ENCODE measurements around the gene MID1IP1.

Gene MID1IP1

DNA sequence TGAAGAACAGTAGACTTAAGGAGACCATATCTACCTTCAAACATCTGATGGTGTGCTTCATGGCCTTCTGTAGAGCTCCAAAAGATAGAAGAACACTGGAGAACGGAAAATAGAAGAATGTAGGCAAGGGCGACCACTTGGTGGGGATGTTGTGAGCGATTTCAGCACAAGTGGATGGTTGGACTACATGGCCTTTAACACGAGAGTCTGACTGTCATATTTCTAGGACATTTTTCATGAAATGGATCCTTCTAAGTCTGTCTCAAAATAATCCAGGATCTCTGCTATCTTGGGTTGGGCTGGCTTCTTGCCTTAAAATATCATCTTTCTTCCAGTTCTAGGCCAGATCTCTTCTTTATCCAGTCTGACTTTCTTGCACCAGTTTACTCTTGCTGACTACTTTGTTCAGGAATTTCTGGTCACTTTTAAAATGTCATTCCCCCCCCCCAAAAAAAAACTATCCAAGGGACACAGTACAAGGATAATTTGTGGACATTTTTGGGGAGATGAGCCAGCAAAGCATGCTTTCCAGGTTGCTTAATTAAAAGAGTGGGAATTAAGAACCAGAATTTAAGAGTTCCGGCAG is 1.2 kb upstream of the MID1IP1 start:
- no peak for DNase-seq (ENCODE audit: low read depth, low spot score)
- peaks cover 5% of the 10 kb centered on the region; the same call in 1 of the 2 replicates for H3K36me3 ChIP-seq (ENCODE audit: control insufficient read depth, insufficient read depth, low read length)
- H3K4me1 ChIP-seq (ENCODE audit: control insufficient read depth, insufficient read depth, low read length) = no peaks in the 10 kb centered on the region
- no peak overlapping the region for H3K4me3 ChIP-seq (ENCODE audit: low read length)
- H3K9me3 ChIP-seq (ENCODE audit: control insufficient read depth, insufficient read depth, low read length) = no peaks in the 10 kb centered on the region
- H3K27ac ChIP-seq (ENCODE audit: low read length) = no peak overlapping the region
- WGBS (ENCODE audit: insufficient coverage, insufficient read length) = no CpG with 5 or more reads among the region's 5 CpGs
- no peaks in the 10 kb centered on the region for H3K27me3 ChIP-seq (ENCODE audit: control insufficient read depth, insufficient read depth, low read length)

- Histone ChIP-seq H3K9me3 (ENCODE audit: control insufficient read depth, insufficient read depth, low read length) (no peaks in the 10 kb centered on the region), H3K27me3 (ENCODE audit: control insufficient read depth, insufficient read depth, low read length) (no peaks in the 10 kb centered on the region), H3K27ac (ENCODE audit: low read length) (no peak overlapping the region), H3K36me3 (ENCODE audit: control insufficient read depth, insufficient read depth, low read length) (peaks cover 6% of the 10 kb centered on the region; the same call in 1 of the 2 replicates), H3K4me1 (ENCODE audit: control insufficient read depth, insufficient read depth, low read length) (no peaks in the 10 kb centered on the region; the same call in 1 of the 2 replicates), H3K4me3 (ENCODE audit: low read length) (peak overlapping the region; percentile 18; the same call in 1 of the 2 replicates)
- no peak for DNase-seq (ENCODE audit: low read depth, low spot score)
- WGBS (ENCODE audit: insufficient coverage, insufficient read length) = no CpG with 5 or more reads among the region's 3 CpGs
Observed at GRCh38 chrX:38803243-38803587, 2.0 kb downstream of the MID1IP1 start.

DNA sequence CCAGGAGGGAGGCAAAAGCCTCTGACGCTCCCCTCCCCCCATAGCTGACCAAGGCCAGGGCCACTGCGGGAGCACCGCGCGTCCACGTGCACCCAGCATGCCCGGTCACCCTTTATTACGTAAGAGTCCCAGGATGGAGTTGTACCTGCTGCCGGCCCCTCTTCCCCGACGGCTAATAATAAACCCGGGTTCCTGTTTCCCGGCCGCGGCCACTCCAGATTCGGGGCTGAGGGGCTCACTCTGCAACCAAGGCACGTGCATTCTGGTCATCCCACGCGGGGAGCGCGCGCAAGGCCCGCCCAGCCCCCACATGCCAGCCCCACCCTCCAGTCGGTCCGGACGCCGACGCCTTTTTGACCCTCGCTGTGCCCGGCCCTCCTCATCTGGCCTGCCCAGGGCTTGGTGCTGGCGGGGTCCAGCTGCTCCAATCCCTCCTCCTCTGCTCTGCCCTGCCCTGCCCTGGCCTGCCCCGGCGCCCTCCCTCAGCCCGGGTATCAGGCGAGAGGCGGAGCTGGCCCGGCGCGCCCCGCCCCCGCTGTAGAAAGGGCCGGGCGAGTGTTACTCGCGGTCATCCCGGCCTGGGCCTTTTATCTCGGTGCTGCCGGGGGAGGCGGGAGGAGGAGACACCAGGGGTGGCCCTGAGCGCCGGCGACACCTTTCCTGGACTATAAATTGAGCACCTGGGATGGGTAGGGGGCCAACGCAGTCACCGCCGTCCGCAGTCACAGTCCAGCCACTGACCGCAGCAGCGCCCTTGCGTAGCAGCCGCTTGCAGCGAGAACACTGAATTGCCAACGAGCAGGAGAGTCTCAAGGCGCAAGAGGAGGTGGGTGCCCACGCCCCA is 2.6 kb downstream of the MID1IP1 start:
- Histone ChIP-seq H3K9me3 (ENCODE audit: control insufficient read depth, insufficient read depth, low read length) (no peaks in the 10 kb centered on the region), H3K4me3 (ENCODE audit: low read length) (peak overlapping the region; percentile 63; the same call in 1 of the 2 replicates), H3K27ac (ENCODE audit: low read length) (no peak overlapping the region), H3K36me3 (ENCODE audit: control insufficient read depth, insufficient read depth, low read length) (peaks cover 6% of the 10 kb centered on the region; the same call in 1 of the 2 replicates), H3K27me3 (ENCODE audit: control insufficient read depth, insufficient read depth, low read length) (no peaks in the 10 kb centered on the region), H3K4me1 (ENCODE audit: control insufficient read depth, insufficient read depth, low read length) (no peaks in the 10 kb centered on the region; the same call in 1 of the 2 replicates)
- DNase-seq (ENCODE audit: low read depth, low spot score) = peak; percentile 37
- no CpG with 5 or more reads among the region's 64 CpGs for WGBS (ENCODE audit: insufficient coverage, insufficient read length)

DNA sequence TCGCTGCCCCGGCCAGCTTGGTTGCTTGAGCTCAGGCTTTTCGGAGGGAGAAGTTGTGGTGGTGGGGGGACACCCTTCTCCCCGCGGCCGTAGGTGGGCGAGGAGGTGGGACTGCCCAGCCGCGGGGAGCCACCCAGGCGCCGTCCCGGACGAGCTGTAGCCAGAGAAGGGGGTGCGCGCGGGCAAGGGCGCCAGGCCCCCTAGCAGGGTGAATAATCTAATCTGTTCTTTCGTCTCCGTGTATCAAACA is 3.1 kb downstream of the MID1IP1 start:
- Histone ChIP-seq H3K9me3 (ENCODE audit: control insufficient read depth, insufficient read depth, low read length) (no peaks in the 10 kb centered on the region), H3K4me3 (ENCODE audit: low read length) (peak overlapping the region; percentile 63; the same call in 1 of the 2 replicates), H3K27ac (ENCODE audit: low read length) (no peak overlapping the region), H3K27me3 (ENCODE audit: control insufficient read depth, insufficient read depth, low read length) (no peaks in the 10 kb centered on the region), H3K36me3 (ENCODE audit: control insufficient read depth, insufficient read depth, low read length) (peaks cover 6% of the 10 kb centered on the region; the same call in 1 of the 2 replicates), H3K4me1 (ENCODE audit: control insufficient read depth, insufficient read depth, low read length) (no peaks in the 10 kb centered on the region; the same call in 1 of the 2 replicates)
- no CpG with 5 or more reads among the region's 19 CpGs for WGBS (ENCODE audit: insufficient coverage, insufficient read length)
- DNase-seq (ENCODE audit: low read depth, low spot score) = no peak

DNA sequence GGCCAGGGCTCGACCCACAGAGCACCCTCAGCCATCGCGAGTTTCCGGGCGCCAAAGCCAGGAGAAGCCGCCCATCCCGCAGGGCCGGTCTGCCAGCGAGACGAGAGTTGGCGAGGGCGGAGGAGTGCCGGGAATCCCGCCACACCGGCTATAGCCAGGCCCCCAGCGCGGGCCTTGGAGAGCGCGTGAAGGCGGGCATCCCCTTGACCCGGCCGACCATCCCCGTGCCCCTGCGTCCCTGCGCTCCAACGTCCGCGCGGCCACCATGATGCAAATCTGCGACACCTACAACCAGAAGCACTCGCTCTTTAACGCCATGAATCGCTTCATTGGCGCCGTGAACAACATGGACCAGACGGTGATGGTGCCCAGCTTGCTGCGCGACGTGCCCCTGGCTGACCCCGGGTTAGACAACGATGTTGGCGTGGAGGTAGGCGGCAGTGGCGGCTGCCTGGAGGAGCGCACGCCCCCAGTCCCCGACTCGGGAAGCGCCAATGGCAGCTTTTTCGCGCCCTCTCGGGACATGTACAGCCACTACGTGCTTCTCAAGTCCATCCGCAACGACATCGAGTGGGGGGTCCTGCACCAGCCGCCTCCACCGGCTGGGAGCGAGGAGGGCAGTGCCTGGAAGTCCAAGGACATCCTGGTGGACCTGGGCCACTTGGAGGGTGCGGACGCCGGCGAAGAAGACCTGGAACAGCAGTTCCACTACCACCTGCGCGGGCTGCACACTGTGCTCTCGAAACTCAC is 3.6 kb downstream of the MID1IP1 start:
- H3K4me1 ChIP-seq (ENCODE audit: control insufficient read depth, insufficient read depth, low read length) = no peaks in the 10 kb centered on the region; the same call in 1 of the 2 replicates
- H3K9me3 ChIP-seq (ENCODE audit: control insufficient read depth, insufficient read depth, low read length) = no peaks in the 10 kb centered on the region
- H3K27ac ChIP-seq (ENCODE audit: low read length) = no peak overlapping the region
- no CpG with 5 or more reads among the region's 66 CpGs for WGBS (ENCODE audit: insufficient coverage, insufficient read length)
- H3K4me3 ChIP-seq (ENCODE audit: low read length) = peak overlapping the region; percentile 63; the same call in 1 of the 2 replicates
- H3K27me3 ChIP-seq (ENCODE audit: control insufficient read depth, insufficient read depth, low read length) = no peaks in the 10 kb centered on the region
- H3K36me3 ChIP-seq (ENCODE audit: control insufficient read depth, insufficient read depth, low read length) = peaks cover 6% of the 10 kb centered on the region; the same call in 1 of the 2 replicates
- no peak for DNase-seq (ENCODE audit: low read depth, low spot score)

DNA sequence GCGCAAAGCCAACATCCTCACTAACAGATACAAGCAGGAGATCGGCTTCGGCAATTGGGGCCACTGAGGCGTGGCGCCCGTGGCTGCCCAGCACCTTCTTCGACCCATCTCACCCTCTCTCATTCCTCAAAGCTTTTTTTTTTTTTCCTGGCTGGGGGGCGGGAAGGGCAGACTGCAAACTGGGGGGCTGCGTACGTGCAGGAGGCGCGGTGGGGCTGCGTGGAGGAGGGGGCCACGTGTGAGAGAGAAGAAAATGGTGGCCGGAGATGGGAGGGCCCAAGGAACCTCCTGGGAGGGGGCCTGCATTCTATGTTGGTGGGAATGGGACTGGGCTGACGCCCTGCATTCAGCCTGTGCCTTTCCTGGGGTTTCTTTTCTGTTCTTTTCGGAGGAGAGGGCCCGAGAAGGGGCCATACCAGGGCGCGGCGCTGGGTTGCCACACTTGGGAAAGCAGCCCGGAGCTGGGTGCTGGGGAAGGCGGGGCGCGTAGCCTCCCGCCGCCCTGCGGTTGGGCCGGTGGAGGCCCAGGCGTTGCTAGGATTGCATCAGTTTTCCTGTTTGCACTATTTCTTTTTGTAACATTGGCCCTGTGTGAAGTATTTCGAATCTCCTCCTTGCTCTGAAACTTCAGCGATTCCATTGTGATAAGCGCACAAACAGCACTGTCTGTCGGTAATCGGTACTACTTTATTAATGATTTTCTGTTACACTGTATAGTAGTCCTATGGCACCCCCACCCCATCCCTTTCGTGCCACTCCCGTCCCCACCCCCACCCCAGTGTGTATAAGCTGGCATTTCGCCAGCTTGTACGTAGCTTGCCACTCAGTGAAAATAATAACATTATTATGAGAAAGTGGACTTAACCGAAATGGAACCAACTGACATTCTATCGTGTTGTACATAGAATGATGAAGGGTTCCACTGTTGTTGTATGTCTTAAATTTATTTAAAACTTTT is 4.5 kb downstream of the MID1IP1 start:
- Histone ChIP-seq H3K4me1 (ENCODE audit: control insufficient read depth, insufficient read depth, low read length) (no peaks in the 10 kb centered on the region; the same call in 1 of the 2 replicates), H3K9me3 (ENCODE audit: control insufficient read depth, insufficient read depth, low read length) (no peaks in the 10 kb centered on the region), H3K36me3 (ENCODE audit: control insufficient read depth, insufficient read depth, low read length) (peaks cover 6% of the 10 kb centered on the region; the same call in 1 of the 2 replicates), H3K4me3 (ENCODE audit: low read length) (peak overlapping the region; percentile 63; the same call in 1 of the 2 replicates), H3K27me3 (ENCODE audit: control insufficient read depth, insufficient read depth, low read length) (no peaks in the 10 kb centered on the region), H3K27ac (ENCODE audit: low read length) (no peak overlapping the region)
- no CpG with 5 or more reads among the region's 41 CpGs for WGBS (ENCODE audit: insufficient coverage, insufficient read length)
- no peak for DNase-seq (ENCODE audit: low read depth, low spot score)

DNA sequence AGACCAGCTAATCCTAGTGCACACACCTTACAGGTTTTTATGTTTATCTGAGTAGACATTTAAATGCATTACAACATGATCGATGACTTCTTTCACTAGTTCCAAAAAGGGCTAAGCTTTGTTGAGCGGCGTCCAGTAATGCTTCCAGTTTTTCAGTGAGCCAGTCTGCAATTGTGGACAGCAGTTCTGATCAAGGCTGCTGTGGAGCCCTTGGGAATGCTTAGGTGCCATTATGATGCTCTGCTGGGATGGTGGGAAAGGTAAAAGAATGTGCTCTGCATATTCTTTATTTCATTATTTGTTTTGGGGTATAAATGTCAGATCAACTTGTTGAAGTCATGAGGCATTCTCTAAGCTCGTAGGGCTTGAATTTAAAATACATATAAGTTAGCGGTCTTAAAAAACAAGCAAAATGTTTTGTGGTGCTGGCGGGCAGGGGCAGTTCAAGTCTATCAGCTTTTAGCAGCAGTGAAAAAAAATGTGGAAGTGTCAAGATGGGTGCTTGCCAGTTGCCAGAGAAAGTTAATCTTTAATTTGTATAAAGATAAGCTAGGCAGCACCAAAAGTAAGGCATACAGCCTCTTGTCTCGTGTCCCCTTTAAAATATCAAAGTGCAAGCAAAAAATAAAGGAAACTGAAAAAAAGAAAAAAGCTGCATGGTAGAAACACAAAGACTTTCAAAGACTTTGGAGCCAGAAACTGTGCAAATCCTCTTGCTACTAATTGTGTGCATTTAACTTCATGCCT is 5.8 kb downstream of the MID1IP1 start:
- DNase-seq (ENCODE audit: low read depth, low spot score) = no peak
- Histone ChIP-seq H3K27me3 (ENCODE audit: control insufficient read depth, insufficient read depth, low read length) (no peaks in the 10 kb centered on the region), H3K4me3 (ENCODE audit: low read length) (peak overlapping the region; percentile 4; the same call in 1 of the 2 replicates), H3K4me1 (ENCODE audit: control insufficient read depth, insufficient read depth, low read length) (no peaks in the 10 kb centered on the region; the same call in 1 of the 2 replicates), H3K36me3 (ENCODE audit: control insufficient read depth, insufficient read depth, low read length) (peaks cover 6% of the 10 kb centered on the region; the same call in 1 of the 2 replicates), H3K27ac (ENCODE audit: low read length) (no peak overlapping the region), H3K9me3 (ENCODE audit: control insufficient read depth, insufficient read depth, low read length) (no peaks in the 10 kb centered on the region)
- no CpG with 5 or more reads among the region's 7 CpGs for WGBS (ENCODE audit: insufficient coverage, insufficient read length)

GRCh38 chrX:38807873-38808272 is 6.6 kb downstream of the MID1IP1 start:
- no peak overlapping the region for H3K27ac ChIP-seq (ENCODE audit: low read length)
- no peak overlapping the region for H3K4me3 ChIP-seq (ENCODE audit: low read length)
- H3K9me3 ChIP-seq (ENCODE audit: control insufficient read depth, insufficient read depth, low read length) = no peaks in the 10 kb centered on the region
- no peak for DNase-seq (ENCODE audit: low read depth, low spot score)
- H3K36me3 ChIP-seq (ENCODE audit: control insufficient read depth, insufficient read depth, low read length) = peaks cover 6% of the 10 kb centered on the region; the same call in 1 of the 2 replicates
- no peaks in the 10 kb centered on the region for H3K27me3 ChIP-seq (ENCODE audit: control insufficient read depth, insufficient read depth, low read length)
- no peaks in the 10 kb centered on the region; the same call in 1 of the 2 replicates for H3K4me1 ChIP-seq (ENCODE audit: control insufficient read depth, insufficient read depth, low read length)

DNA sequence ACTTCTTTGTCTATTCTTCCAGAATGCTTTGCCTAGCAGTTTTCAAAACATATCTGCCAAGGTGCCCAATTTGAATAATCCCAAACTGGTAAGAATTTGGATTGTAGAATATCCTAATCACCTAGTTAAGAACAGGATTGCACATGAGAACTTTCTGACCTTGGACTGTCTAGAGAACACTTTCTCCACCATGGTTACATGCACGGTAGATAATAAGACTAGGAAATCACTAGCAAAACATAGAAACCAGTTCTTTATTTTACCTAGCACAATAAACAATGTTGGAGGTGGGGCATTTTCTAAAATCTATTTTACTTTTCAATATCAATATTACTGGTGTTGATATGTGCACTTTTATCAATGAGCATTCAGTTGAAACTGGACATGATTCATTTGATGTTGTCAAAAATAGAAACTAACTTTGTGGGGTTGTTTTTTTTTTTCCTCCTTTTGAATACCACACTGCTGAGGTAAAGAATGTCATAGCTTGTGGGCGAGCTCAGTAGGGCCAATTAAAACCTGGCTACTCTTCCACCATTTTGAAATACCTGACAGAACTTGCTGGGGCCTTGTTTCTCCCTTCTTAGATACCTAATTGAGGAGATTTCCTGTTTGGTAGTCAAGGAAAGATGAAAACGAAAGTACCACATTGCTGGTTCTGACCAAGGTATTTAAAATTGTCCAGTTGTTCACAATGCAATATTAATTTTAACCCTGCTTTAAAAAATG is 10.4 kb downstream of the MID1IP1 start:
- no peak for DNase-seq (ENCODE audit: low read depth, low spot score)
- Histone ChIP-seq H3K36me3 (ENCODE audit: control insufficient read depth, insufficient read depth, low read length) (no peaks in the 10 kb centered on the region; the same call in 1 of the 2 replicates), H3K27me3 (ENCODE audit: control insufficient read depth, insufficient read depth, low read length) (no peaks in the 10 kb centered on the region), H3K4me3 (ENCODE audit: low read length) (no peak overlapping the region), H3K27ac (ENCODE audit: low read length) (no peak overlapping the region), H3K9me3 (ENCODE audit: control insufficient read depth, insufficient read depth, low read length) (no peaks in the 10 kb centered on the region), H3K4me1 (ENCODE audit: control insufficient read depth, insufficient read depth, low read length) (no peaks in the 10 kb centered on the region; the same call in 1 of the 2 replicates)
- WGBS (ENCODE audit: insufficient coverage, insufficient read length) = no CpG with 5 or more reads among the region's 3 CpGs

All from iPS DF 6.9 (cell line).